ENCODE data around the gene ACTG2.

Gene ACTG2

DNA sequence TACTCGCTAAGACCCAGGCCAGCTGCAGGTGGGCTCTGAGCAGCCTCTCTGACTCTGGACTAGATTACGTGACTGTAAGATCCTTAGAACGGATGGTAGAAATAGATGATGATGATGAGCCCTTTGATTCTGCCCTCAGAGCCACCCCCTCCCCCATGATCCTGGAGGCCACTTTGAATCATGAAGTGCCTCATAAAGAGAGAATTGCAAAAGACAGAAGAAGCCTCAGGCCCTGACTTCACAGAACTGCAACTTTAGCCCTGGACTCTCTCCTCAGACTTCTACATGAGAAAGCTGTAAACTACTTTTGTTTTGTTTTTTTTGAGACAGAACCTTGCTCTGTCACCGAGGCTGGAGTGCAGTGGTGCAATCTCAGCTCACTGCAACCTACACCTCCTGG is 76.5 kb downstream of the ACTG2 start:
- DNase-seq (ENCODE audit: low read depth), result no peak
